Peyer's patch (tissue), 4 donors: ENCODE measurements around the gene ZNF649.

ENCODE experiments used
- CTCF ChIP-seq, 6 experiments: fragments of 450-650 bp in 4 of 6; fragments of 200-600 bp in 2 of 6; sonication (generic) in 1 of 6; IDR thresholded peaks; one replicate each; pipeline ENCODE4 v1.5.1; 2017 to 2019; ENCODE audit warnings: antibody characterized with exemption in 6 of 6, mild to moderate bottlenecking in 3 of 6, moderate library complexity in 1 of 6
- POLR2A ChIP-seq, 2 donors: fragments of 450-650 bp; IDR thresholded peaks; one replicate each; pipeline ENCODE4 v1.5.1; 2017; ENCODE audit warnings: antibody characterized with exemption in 2 of 2, mild to moderate bottlenecking in 2 of 2, moderate library complexity in 2 of 2

GRCh38 chr19:51887522-51888498 lies 17.0 kb downstream of the ZNF649 start, which contains the start of gene ZNF577:
- TF ChIP-seq CTCF (IDR thresholded peaks at IDR 0.05) (no peak), POLR2A (IDR thresholded peaks at IDR 0.05) (no peak)
